SK-MEL-5 (cell line): ENCODE data around the gene NCAPH2. TPM values are rescaled to one million over a fixed set of nuclear protein-coding genes. Genes with fewer than 3 reads are reported as not detected.
"Not testable (repeated sequence)": the region's sequence is repeated elsewhere in the genome, so short reads cannot be mapped to it uniquely, and the experiment has no call there.

ENCODE experiments used
- DNase-seq: peaks from one replicate; pipeline ENCODE4 v3.0.0-alpha.2; 2016; ENCODE audit warnings: low read depth, low spot score
- in situ Hi-C: cut with HindIII; loops from 2 replicates; pipeline ENCODE4 v1.10.0; 2016; ENCODE audit warnings: low sequenced_read_pairs, high pct_unique_total_duplicates, low pct_unique_long_range_greater_than_20kb
- total RNA-seq: library from RNA; depleted of rRNA; stranded (reverse); fragments of >200 nt; shearing (Covaris generic); gene quantifications from 2 replicates; pipeline ENCODE4 v1.2.3, GENCODE V29; 2014

Gene NCAPH2
- total RNA-seq, 1 experiment from 2014 or later, result 51.5 TPM

- in situ Hi-C loops, result no loop called here
- DNase-seq, result no peak
Measured at GRCh38 chr22:50532824-50533796, 25.1 kb downstream of the NCAPH2 start.

GRCh38 chr22:50533856-50534711 is 26.1 kb downstream of the NCAPH2 start:
- DNase-seq, in situ Hi-C loops: not testable (repeated sequence)

- in situ Hi-C loops, result no loop called here
- DNase-seq, result no peak
Measured at GRCh38 chr22:50535113-50535512, 27.1 kb downstream of the NCAPH2 start.

GRCh38 chr22:50536226-50536625 is 28.2 kb downstream of the NCAPH2 start:
- no peak for DNase-seq
- in situ Hi-C loops, result no loop called here

- in situ Hi-C loops, result no loop called here
- no peak for DNase-seq
Measured at GRCh38 chr22:50537765-50538164, 29.7 kb downstream of the NCAPH2 start.

- no peak for DNase-seq
- in situ Hi-C loops, result no loop called here
Measured at GRCh38 chr22:50540381-50540780, 32.4 kb downstream of the NCAPH2 start.

GRCh38 chr22:50541667-50542026 is 33.6 kb downstream of the NCAPH2 start:
- DNase-seq, result peak; percentile 86

GRCh38 chr22:50542416-50542927 is 34.4 kb downstream of the NCAPH2 start:
- in situ Hi-C loops, result no loop called here
- DNase-seq, result no peak

More at GRCh38 chr22:50541667-50542026, 33.6 kb downstream of the NCAPH2 start:
- in situ Hi-C loops, result not testable (repeated sequence)

GRCh38 chr22:50544078-50544745 is 36.2 kb downstream of the NCAPH2 start:
- in situ Hi-C loops, result no loop called here
- no peak for DNase-seq

GRCh38 chr22:50544746-50545253 is 36.8 kb downstream of the NCAPH2 start:
- in situ Hi-C loops, result no loop called here
- no peak for DNase-seq

- no peak for DNase-seq
- in situ Hi-C loops, result no loop called here
Measured at GRCh38 chr22:50545522-50546325, 37.7 kb downstream of the NCAPH2 start, which contains the start of gene KLHDC7B. Gene KLHDC7B (plus strand): TSS chr22:50545899. CDS start chr22:50546244, 345 bp downstream.

GRCh38 chr22:50546326-50547262 is 38.6 kb downstream of the NCAPH2 start:
- in situ Hi-C loops, result no loop called here
- DNase-seq, result no peak

- DNase-seq, result no peak
- in situ Hi-C loops, result no loop called here
Measured at GRCh38 chr22:50547263-50547985, 39.4 kb downstream of the NCAPH2 start.

GRCh38 chr22:50548040-50548920 is 40.3 kb downstream of the NCAPH2 start:
- DNase-seq, result no peak
- in situ Hi-C loops, result no loop called here
